Activated CD4-positive, CD25-positive, alpha-beta regulatory T cell treated with anti-CD3 and anti-CD28 coated beads, Interleukin-2, amount 50 U/mL, for 24 hours (primary cell): Measurements from ENCODE around the gene TMEM117.
"Not testable (repeated sequence)": the region's sequence is repeated elsewhere in the genome, so short reads cannot be mapped to it uniquely, and the experiment has no call there.

Source experiments
- ATAC-seq, 2 donors: fragments of 150-1000 bp; cut with Tn5 transposase; one replicate each; pipeline ENCODE4 v1.10.0; 2021; ENCODE audit warnings: mild to moderate bottlenecking in 1 of 2, moderate library complexity in 1 of 2

TMEM117 gene

DNA sequence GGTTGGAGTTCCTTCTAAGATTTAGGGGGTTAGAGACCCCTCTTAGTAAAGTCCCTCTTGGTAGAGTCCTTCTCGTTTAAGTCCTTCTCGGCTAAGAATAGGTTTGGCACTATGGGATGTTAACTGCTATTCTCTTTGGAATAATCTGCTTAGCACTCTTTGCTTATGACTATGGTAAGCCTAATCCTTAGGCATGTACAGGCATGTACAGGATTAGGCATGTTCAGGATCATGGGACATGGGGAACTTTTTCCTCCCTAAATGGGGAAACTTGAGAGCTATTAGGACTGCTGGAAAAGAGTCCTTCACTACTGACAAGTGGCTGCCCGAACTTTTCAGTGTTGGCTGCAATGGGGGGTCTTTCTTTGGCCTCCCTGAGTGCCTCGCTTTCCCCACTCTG, 193.3 kb downstream of the TMEM117 start:
- no peak for ATAC-seq

DNA sequence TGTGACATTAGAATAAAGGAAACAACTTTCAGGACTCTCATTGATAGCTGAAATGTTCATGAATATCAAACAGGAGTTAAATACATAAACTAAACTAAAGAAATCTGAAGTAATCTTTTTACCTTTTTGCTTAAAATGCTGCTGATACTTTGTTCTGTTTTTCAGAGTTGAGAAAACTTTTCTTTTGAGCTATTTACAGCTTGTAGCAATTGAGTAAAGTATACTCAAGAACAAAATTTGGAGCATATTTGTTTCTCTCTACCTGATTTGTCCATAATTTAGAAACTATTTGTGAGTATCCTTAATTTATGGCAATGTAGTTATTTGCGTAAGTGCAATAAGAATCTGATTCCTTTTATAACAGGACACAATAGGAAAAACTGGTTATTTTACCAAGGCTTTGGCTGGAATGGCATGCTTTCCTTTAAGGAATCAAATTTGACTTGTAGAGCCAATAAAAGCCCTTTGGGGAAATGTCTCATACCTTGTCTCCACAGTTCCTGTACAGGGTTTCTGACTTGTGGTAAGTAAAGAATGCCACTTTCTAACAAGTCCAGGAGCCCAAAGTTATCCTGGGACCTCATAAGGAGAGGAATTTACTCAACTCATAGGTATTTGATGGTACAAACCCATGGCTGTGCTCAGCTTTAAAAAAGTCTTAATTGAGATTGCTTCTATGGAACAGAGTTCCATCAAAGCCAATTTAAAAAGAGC, 195.7 kb downstream of the TMEM117 start:
- ATAC-seq, result no peak

DNA sequence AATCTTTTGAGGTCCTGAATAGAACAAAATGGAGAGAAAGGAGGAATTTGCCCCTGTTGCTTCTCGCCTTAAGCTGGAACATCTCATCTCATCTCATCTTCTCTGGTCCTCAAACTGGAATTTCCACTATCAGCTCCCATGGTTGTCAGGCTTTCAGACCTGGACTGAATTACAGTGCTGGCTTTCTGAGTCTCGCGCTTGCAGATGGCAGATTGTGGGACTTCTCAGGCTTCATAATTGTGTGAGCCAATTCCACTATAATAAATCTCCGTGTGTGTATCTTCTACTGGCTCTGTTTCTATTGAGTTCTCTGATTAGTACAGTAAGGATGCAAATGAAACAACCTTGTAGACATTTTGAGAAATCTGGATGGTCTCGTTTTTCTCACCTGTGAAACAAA, 199.0 kb downstream of the TMEM117 start:
- ATAC-seq, result no peak

DNA sequence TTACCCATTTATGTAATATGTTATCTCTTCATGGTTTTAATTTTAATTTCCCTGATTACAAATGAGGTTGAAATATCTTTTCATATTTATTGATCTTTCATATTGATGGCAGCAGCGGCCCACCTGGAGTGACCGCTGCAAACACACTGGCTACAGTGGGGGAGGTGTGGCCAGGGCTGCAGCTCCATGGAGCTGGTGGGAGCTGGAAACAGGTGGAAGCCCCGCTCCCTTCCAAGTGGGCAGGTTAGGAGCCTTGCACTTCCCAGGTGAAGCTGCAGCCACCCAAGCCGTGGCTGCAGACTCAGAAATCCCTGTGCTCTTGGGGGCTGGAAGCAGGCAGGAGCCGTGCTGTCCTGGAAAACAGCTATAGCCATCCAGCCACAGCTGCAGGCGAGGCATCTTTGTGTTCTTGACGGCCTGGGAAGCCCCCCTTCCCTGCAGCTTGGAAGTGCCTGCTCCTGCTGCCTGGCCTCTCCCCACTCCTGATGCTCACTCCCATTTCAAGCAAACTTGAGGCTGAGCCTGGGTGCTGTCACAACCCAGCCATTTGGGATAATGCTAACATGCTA, 201.1 kb downstream of the TMEM117 start:
- ATAC-seq, result no peak

DNA sequence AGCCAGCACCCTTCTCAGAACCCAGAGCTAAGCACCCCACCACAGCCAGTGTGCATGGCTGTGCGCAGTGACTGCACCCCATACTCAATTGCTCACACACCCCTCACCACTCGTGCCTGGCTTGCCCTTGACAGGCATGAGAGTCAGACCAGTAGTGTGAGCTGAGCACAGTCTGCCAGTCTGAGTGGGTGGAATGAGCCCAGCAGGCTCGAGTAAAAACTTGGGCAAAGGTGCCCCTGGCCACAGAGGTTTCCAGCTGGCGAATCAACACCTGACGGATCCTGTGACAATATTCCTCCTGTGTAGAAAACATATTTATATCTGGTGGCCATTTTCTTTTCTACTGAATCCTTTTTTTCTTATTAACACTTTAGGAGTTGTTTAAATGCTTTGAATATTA, 202.5 kb downstream of the TMEM117 start:
- no peak for ATAC-seq

DNA sequence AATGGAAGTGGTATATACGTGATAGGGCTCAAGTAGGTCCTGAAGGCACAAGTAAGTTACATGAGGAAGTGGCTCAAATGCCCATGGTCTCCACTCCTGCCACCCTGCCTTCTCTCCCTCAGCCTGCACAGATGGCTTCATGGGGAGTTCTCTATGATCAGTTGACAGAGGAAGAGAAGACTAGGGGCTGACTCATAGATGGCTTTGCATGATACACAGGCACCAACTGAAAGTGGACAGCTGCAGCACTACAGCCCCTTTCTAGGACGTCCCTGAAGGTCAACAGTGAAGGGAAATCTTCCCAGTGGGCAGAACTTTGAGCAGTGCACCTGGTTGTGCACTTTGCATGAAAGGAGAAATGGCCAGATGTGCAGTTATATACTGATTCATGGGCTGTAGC, 208.6 kb downstream of the TMEM117 start:
- not testable (repeated sequence) for ATAC-seq

DNA sequence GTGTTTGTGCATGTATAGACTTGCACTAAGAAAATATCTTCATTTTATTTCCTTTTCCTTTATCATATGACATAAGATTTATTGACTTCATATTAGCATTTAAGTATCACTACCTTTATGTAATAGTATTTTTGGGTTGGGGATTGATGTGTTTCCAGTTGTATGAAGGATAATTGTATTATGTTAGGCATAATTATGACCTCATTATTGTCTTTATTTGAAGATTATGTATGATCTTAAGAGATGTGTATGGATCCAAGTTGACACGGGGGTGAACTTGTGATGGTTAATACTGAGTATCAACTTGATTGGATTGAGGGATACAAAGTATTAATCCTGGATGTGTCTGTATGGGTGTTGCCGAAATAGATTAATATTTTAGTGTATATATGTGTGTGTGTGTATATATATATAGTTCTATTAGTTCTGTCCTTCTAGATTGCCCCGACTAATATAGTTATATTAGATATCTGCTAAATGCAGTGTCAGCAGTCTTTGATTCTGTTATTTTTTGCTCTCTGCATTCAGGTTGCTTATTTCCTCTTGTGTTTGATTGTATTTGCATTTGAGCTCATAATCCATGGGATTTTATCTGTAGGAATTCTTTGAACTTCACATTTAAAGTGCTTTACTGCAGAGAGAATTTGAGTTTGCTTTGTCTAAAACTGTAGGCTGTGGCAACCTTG, 211.0 kb downstream of the TMEM117 start:
- no peak for ATAC-seq

DNA sequence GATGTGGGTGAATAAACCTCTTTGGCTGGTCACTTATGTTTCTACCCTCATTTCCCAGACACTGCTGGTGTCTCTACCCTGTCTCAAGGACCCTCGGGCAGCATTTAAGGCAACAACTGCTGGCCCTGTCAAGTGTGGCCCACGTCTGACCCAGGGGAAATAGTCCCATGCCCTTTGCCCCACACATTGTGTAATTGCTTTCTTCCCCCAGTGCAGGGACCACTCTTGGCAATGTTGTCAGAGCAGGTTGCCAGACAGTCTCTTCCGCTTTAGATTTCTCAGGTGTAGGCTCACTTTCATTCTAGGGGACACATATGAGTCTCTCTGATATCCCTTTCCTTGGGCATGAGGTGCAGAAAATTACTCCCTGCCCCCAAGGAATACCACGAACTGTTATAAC, 216.7 kb downstream of the TMEM117 start:
- no peak for ATAC-seq

DNA sequence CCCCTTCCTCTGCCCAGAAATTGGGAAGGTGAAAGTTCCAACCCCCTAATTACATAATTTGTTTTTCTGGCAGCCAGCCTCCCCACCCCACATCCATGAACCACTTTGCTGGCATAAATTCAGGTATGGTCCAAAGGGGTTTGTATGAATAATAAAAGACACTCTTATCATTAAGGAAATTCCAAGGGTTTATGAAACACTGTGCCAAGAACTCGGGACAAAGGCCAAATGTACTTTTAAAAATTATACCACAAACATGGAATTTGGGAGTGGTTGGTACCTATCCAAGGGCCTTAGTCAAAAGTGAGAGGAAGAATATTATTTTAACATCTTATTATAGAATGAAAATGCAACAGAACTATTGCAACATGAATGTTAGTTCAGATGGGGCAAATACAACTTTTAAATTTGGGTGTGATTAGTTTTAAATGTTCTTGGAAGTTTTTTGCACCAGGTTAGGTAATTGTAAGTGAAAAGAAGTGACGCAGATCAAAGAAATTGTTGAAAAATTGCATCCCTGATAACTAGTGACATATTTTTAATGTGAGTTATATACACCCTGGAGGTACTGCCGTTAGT, 217.8 kb downstream of the TMEM117 start:
- ATAC-seq, result no peak

DNA sequence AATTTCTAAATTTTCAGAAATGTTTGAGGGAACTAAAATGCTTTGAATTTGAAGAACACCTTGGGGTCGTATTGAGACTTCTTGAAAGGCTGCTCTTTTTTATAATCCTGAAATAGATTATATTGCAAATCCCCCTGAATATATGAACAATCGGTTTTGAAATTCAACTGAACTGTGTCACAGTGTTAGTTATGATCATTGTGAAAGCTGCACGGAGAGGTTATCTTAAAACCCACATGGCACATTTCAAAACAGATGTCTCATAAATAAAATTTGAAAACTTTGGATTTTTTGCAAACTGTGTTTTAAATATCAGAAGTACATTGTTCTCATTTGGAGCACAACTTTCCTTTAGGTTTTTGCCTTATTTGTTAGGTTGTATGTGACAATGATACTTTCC, 218.4 kb downstream of the TMEM117 start:
- no peak for ATAC-seq

DNA sequence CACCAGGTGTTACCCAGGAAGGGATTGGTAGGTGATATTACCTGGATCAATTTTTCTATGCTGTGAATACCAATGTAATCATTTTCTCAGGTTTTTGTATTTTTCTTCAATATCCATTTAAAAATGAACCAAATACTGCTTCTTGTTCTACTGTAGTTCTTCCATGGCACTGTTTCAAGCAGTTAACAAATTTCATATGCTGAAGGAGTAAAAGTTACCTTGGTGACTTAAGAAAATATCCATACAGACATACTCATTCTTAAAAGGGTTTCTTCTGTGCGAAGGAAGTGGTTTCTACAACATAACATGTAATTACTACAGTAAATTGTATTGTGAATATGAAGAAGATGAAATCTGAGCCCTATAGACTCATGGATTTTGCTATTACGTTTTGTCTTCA, 222.5 kb downstream of the TMEM117 start:
- ATAC-seq, result no peak

DNA sequence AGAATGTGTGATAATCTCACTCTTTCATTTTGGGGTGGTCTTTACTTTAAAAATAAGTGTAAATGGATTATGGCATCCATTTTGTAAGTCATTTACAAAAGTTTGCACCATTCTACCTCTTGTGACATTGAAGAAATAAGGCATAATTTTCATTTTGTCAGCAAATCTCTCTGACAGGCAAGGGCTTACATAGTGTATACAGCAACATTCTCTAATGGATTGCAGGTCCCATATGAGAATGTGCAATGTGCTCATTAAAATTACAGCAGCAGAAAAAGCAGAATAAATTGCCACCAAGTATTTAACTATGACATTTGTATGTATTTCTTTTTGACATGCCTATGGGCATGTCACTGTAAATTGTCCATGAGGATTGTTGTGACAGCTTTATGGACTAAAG, 223.6 kb downstream of the TMEM117 start:
- ATAC-seq, result no peak

DNA sequence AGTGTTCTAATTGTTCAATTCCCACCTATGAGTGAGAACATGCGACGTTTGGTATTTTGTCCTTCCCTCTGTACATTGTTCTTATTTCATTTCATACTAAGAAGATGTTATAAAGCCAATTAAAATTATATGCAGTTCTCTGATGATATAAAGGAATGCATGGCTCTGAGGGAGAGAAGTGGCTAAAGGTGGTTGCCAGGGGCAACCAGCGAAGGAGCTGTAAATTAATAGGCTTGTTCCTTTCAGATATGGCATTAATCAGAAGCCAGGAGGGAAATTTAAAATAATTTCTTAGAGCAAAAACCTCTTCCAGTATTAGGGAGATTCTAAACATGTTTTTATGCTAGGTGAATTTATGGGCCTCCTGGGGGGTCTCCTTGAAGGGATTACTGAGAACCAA, 227.8 kb downstream of the TMEM117 start:
- no peak for ATAC-seq

DNA sequence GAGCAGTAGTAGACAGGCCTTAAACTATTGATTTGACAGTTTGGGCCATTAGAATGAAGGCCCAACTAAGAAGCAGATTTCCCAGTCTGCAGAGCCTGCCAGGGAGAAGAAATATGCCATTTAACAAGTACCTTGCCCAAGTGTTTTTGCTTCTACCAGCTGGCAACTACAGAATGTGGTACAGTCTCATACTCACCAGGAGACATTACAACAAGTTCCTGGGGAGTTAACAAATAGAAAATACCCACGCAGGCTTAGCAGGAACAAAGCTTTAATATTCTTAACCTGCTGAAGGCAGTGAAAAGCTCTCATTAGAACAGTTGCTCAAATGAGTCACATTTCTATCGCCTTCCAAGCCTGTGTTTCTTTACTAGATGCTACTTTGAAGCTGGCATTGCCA, 241.0 kb downstream of the TMEM117 start:
- no peak for ATAC-seq

DNA sequence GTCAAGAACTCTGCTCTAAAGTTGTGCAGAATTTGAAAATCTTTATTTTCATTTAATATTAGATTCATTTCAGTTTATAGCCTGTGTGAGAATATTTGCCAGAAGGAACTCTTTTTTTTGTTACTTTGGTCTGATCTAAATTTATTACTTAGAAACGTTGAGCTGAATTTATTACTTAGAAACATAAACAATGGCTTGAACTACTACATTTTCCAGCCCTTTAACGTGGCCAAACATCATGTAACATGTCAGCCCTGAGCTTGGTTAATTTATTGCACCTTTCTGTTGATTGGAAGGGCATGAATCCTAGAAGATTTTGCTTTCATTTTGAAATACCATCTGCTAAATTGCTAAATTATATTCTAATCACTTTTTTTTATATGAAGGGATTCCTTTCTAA, 241.4 kb downstream of the TMEM117 start:
- no peak for ATAC-seq

DNA sequence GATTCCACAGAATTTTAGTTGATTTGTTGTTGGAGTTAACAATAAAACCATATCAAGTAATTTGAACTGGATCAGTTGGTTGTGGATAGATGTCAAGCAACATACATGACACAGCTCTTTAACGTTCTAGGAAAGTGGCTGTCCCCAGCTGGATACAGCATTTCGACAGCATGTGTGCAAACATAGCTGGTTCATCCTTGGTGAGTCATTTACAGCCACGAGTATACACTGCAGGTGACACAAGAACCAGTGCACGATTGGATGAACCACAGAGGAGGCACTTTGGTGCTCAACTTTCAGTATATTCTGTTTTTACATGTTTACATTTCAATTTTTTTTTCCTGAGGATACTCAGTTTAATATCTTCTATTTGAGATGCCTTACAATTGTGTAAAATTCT, 242.4 kb downstream of the TMEM117 start:
- no peak for ATAC-seq

DNA sequence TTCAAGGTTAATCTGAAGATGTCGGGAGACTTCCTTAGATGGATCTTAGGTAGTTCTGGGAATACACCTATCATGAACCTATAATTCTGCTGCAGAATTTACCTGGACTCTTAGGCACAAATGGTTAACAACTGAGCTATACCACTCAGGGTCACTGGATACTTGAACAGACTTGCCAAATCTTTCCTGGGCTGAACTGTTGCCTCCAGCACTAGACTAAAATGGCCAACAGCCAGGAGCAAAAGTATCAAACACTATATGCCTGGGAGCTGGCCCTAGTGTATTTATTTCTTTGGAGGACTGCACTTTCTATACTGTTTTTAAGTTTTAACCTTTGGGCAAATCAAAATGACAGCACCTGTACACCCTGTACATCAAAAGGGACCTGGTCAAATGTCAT, 252.8 kb downstream of the TMEM117 start:
- ATAC-seq, result no peak

DNA sequence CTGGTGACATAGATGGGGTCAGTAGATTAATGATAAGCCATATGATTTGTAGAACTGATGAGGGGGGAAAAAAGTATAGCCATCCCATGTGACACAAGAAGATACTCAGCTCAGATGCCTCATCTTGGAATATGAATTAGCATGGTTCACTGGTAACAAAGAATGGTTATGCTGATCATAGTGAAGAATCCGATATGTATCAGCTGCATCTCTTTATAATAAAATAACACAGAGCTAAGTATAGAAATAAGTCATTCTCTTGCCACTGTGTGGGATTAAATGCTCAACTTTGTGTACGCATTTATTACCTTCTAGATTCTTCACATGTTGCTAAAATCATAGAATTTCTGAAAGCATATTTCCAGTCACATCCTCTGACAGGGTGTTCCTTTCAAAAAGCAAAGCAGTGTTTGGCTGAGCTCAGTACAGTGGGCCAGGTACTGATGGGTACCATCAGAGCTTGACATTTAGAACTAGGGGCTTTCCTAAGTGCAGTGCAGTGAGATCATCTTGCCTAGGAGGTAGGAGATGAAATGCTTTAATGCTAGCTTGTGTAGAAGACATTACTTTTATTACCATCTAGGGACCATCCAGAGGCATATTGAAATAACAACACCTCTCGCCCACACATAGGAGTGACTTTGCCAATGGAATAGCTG, 256.2 kb downstream of the TMEM117 start:
- no peak for ATAC-seq

DNA sequence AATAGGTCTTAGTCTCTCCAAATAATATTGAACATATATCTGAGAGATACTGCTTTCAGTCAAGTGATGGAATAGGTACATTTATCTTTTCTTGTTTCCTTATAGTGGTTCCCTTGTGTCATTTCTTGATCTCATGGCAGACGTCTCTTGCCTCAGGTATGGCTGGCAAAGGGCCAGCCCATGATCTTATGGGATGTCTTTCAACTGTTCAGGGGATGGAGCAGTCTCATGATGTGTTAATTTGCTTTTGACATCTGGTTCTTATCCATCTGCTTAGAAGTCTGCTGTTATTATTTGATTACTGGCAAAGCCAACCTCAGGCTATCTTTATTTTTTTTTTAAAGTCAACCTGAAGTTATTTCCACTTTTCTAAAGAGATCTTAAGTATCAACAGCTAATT, 262.9 kb downstream of the TMEM117 start:
- no peak for ATAC-seq

DNA sequence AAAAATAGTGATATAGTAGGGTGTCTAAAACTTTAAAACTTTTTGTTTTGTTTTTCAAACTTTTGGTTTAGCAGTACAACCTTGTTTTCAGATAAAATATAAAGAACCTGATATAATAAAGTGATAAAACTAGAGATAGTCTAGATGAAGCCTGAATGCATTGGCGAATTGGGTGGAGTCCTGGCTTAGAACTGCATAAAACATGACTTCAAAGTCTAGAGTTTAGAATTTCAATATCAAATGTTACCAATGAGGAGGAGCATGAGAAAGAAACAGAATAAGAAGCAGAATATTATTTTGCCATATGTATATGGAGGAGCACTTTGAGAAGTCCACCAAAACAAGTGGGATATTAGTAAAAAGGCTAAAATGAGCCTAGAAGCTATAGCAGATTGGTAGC, 263.6 kb downstream of the TMEM117 start:
- no peak for ATAC-seq

DNA sequence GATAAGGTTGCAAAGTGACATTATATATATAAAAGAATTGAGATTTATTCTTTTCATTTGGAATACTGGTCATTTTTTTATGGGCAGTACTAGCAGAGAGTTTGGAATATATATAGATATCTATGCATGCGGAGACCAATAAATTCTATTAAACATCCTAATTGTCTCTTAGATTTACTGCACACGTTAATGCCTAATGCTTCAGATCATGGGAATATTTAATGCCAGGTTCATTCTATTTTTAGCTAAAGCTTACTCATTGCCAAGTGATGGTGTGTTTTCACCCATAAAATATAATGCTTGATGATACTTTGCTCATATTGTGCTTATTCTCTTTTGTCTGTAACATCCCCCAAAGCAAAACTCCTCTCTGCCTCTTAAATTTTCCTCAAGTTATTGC, 264.4 kb downstream of the TMEM117 start:
- no peak for ATAC-seq

DNA sequence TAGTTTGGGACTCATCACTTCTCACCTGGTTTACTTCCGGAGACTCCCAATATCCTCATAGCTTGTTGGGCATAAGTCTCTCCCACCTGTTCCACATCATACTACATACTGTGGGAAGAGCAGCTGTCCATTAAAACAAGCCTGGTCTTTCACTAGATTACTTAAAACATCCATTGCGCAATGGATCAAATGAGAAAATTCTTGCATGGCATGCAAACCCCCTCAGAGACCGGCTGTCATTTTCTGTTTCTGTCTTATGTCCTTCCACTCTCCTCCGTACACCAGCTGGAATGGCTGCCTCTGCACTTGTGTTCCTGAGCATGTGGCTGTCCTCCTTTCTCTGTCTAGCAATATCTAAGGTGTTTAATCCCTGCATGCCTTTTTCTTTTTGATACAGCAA, 265.6 kb downstream of the TMEM117 start:
- ATAC-seq, result no peak

DNA sequence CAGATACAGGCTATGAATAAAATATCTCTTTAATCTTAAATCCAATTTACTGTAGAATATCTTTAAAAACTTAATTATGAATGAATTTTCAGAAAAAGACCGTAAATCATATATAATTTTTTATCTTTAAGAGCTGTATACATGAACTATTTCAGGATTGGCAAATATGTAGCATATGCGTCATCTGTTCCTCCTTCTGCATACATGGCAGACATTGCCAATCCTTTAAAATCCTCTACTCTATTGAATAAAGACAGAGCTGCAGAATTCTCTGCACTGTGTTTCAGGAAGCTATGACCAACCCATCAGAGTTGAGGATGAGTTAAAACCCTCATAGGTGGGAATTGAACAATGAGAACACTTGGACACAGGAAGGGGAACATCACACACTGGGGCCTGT, 279.0 kb downstream of the TMEM117 start:
- no peak for ATAC-seq

DNA sequence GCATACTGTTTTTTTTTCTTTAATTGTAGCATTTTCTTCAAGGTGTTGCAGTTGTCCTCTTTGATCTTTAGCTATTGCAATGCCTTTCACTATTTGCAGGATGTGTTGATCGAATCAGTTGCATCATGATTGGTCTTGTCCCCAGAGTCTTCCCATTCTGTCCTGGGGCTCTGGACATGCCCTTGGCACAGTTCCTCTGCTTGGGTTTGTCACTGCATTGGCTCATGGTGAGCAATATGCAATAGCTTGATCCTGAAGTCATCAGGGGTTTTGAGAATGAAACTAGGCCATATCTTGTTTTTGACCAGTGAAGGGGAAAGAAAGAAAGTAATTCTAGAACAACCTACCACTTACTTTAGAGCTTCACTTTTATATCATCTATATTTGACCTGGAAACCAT, 281.5 kb downstream of the TMEM117 start:
- ATAC-seq, result no peak
